RCC 7860 (cell line): ENCODE data around the gene PCSK6.

ENCODE experiments used
- DNase-seq: peaks from one replicate; pipeline ENCODE4 v3.0.0-alpha.2; 2015; ENCODE audit warnings: low spot score
- FAIRE-seq: peaks from 2 replicates; lab custom pipeline; 2012; peaks lifted over from hg19 to GRCh38; lab: Jason Lieb, UNC

PCSK6 gene

DNA sequence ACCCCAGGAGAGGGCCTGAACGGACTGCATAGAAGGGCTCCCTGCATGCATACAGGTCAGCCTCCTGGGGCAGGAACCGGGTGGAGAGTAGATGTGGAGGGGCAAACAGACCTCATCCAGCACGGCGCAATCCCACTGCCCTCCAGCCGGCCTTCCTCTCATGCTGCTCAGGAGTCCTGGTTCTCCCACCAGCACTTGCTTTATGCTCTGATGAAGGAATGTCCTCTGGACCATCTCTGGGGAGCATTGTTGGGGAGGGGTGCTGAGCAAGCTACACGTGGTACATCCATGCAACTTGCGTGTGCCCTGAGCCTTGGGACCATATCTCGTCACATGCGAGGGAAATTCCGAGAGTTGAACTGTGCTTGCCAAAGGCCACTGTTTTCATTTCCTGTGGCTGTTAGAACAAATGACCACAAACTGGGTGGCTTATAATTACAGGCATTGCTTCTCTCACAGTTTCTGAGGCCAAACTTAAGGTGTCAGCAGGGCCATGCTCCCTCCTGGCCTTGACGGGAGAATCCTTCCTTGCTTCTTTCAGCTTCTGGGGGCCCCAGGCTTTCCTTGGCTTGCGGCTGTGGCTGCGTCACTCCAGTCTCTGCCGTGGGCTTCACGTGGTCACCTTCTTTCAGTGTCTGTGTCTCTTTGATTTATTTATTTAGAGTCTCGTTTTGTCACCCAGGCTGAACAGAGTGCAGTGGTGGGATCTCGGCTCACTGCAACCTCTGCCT, 224.4 kb downstream of the PCSK6 start:
- FAIRE-seq, result no peak
- no peak for DNase-seq

DNA sequence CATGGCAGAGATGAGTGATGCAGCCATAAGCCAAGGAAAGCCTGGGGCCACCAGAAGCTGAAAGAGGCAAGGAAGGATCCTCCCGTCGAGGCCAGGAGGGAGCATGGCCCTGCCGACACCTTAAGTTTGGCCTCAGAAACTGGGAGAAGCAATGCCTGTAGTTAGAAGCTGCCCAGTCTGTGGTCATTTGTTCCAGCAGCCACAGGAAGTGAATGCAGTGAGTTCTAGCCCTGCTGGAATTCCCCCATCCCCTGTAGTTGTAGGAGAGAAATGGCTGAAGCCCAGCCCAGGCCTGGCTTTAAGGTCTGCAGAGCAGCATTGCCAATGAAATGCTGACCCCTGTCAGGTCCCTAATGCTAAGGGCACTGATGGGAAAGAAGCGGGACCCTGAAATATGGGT, 225.5 kb downstream of the PCSK6 start:
- DNase-seq, result peak; percentile 7
- FAIRE-seq, result no peak

DNA sequence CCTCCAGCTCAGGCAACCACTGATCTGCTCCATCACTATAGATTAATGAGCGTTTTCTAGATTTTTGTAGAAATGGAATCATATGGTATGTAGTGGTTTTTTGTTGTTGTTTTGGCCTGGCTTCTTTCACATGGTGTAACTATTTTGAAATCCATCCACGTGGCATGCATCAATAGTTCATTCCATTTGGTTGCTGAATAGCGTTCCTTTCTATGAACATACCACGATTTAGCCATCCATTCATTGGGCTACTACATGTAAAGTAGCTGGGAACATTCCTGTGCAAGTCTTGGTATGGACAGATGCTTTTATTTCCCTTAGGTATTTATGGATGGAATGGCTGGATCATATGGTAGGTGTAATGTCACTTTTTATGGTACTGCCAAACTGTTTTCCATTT, 227.0 kb downstream of the PCSK6 start:
- no peak for FAIRE-seq
- no peak for DNase-seq

DNA sequence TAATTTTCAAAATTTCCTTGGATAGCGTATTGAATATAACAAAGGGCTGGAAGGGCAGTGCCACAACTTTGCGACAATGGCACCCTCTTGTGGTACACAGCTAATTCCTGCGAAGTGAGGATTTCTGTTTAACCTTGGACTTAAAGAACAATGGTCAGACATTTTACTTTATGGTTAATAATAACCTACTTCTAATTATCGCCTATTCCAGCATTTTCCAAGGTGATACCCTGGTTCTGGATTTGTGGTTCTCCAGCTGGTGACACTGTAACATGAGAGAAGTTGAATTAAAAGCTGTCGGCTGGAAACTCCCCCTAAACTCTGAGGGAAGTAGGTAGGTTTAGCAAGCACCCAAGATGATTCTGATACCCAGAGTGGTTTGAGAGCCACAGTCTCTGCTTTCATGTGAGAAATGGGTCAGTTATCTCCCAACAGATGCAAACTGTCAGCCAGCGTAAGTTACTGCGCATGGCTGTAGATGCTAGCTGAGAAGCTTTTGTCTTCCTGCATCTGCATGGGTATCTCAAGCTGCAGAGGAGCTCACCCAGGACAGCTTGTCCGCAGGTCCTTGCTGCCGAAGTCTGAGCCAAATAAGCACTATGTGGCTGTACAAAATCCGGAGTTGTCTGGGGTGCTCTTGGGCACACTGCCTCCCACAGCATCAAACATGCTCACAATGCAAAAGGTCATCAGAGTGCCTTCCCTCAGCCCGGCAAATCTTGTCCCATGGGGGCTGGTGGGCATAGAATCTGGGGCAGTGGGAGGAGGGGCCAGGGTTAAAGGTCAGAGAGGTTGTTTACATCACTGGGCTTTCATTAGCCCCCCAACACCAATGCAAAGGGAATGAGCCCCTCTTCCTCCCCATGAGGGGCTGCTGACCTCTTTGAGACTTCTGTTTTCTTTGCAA, 231.0 kb downstream of the PCSK6 start:
- DNase-seq (peak; percentile 37), FAIRE-seq (peak; percentile 42)

DNA sequence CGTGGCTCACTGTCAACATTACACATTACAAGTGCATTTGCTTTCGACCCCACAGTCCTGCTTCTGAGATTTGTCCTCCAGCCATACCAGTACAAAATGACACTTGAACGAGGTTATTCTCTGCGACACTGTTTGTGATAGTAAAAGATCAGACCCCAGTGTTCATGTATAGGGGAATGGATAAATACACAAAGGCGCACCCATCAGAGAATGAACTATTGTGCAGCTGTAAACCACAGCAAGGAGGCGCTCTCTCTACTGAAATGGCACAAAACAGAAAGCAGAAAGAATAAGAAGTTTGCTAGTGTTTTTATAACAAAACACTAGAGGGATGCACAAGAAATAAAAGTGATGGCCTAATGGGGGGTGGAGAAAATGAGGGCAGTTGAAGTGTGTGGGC, 232.8 kb downstream of the PCSK6 start:
- DNase-seq (no peak), FAIRE-seq (no peak)

DNA sequence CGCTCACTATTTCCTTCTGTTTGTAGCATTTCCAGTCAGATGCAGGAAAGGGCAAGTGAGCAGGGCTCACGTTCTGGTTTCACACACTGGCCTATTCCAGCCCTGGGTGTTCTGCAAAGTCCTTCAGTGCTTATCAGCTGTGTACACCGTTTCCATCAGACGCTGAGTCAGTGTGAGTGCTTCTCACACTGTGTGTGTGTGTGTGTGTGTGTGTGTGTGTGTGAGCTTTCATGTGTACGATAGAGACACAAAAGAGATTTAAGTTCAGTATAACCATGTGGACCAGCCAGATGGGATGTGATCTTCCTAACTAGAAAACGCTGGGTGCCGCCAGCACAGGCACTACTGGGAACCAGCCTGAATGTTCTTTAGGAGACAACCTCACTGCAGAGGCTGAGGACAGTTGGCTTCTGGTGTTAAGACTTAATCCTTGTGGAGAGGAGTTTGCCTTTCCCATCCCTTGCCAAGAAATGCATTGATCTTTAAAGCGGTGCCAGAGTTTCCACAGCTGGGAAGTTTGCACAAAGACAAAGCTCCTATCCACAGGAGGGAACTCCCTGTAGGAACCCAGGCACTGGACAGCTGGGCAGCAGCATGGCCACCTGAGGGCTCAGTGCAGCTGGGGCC, 233.8 kb downstream of the PCSK6 start:
- no peak for FAIRE-seq

DNA sequence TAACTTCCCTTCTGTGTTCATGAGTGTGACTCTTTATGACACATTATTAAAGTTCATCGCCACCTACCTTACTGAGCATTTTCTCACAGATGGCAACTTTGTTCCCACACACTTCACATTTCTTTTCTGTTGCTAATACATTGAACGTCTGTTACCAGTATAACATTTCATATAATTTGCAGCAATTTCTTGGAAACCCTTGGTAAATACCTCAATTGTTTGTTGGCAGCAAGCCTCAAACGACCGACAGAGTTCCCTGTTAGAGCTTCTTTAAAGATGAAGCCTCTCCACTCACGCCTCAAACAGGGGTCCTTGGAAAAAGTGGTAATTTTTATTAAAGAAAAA, 234.5 kb downstream of the PCSK6 start:
- FAIRE-seq, result no peak

More for the DNA sequence above, 233.8 kb downstream of the PCSK6 start:
- DNase-seq, result no peak

DNA sequence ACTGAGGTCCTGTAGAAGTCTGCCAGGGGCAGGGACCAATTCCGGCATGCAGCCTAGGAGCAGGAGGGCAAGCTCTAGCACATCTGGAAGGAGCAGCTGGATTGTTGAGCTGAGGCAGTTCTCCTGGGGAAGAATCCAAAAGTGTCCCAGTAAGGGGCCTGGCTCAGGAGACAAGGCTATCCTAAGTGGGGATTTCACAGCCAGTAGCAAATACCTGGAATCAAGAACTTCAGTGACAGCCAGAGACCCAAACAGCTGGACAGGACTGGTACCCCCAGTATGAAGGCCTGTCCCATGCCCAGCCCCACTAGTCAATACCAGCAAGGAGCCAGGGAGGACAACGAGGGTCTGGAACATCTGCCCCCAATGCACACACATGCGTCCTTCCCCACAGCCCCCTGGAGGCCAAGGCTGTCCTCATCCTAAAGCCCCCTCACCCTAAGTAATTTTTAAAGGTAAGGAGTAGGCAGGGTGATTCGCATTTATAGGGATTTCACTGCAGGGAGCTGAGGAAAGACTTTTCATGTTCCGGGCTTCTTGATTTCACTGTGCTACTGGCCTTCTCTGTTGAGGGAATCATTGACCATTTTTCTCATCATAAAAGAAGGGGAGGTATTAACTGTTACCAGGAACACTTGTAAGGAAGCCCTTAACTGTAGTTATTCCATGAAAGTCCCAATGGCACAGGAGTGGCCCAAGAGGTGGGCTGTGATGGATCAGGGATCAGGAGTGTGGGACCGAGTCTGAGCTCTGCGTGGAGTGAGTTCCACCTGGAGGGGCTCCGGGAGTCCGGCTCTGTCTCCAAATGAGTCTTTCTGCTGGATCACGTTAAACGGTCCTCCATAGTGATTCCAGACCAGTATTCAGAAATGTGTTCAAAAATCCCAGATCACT, 235.1 kb downstream of the PCSK6 start:
- DNase-seq (no peak), FAIRE-seq (no peak)

More for the DNA sequence above, 234.5 kb downstream of the PCSK6 start:
- DNase-seq, result no peak
